Keratinocyte (primary cell): ENCODE measurements around the gene STUB1.

ENCODE experiments used
- CTCF ChIP-seq, 3 experiments: IDR thresholded peaks in 1 of 3; conservative IDR thresholded peaks in 1 of 3; optimal IDR thresholded peaks in 1 of 3; 2 replicates in 2 of 3; 3 replicates in 1 of 3; pipeline versions ENCODE3 to v1.5.1; 2011; ENCODE audit warnings: low read length in 3 of 3, mild to moderate bottlenecking in 3 of 3, moderate library complexity in 2 of 3, control low read depth in 1 of 3, inconsistent platforms in 1 of 3; ENCODE audit not compliant: insufficient read depth in 2 of 3; ENCODE audit errors: extremely low read depth in 1 of 3
- EZH2 ChIP-seq: IDR thresholded peaks from one replicate; pipeline ENCODE4 v1.6.1; 2012; ENCODE audit warnings: inconsistent platforms, mild to moderate bottlenecking, low read length, moderate library complexity

GRCh38 chr16:704552-705380 lies 24.6 kb downstream of the STUB1 start:
- TF ChIP-seq CTCF (optimal IDR thresholded peaks at IDR 0.05 in 1 of 3, IDR thresholded peaks at IDR 0.05 in 1 of 3, conservative IDR thresholded peaks at IDR 0.05 in 1 of 3; ENCODE audit: extremely low read depth in 1 of 3, insufficient read depth in 2 of 3, low read length in 3 of 3) (no peak), EZH2 (peak; percentile 87)
